H1 (cell line): ENCODE data around the gene CACNB4. TPM values are rescaled to one million over a fixed set of nuclear protein-coding genes. Genes with fewer than 3 reads are reported as not detected.

ENCODE experiments used
- CTCF ChIA-PET: fragments of 300-600 bp; sonication (Branson Sonifier 250); formaldehyde crosslinking; loops from one replicate; lab custom pipeline; 2021; ENCODE audit not compliant: partially characterized antibody; lab: Charles Lee
- POLR2A ChIA-PET: fragments of 300-600 bp; sonication (Branson Sonifier 250); formaldehyde crosslinking; loops from one replicate; lab custom pipeline; 2021; ENCODE audit warnings: inconsistent platforms; ENCODE audit not compliant: partially characterized antibody; lab: Charles Lee
- DNase-seq, 2 experiments: peaks; one replicate each; pipeline versions ENCODE4 v3.0.0 to v3.0.0-alpha.2; 2010 to 2022; ENCODE audit warnings: low spot score in 2 of 2, low read depth in 1 of 2, mixed read lengths in 1 of 2
- FAIRE-seq: peaks from 2 replicates; lab custom pipeline; 2011; peaks lifted over from hg19 to GRCh38; lab: Jason Lieb, UNC
- H2AFZ ChIP-seq: 2 replicates; pipeline ENCODE4 v1.8.1; 2012; ENCODE audit warnings: low read length, inconsistent platforms
- H2AK5ac ChIP-seq: 2 replicates; pipeline ENCODE4 v1.6.1; 2013; ENCODE audit warnings: low read depth, low read length
- H2BK120ac ChIP-seq: replicated peaks from 2 replicates; pipeline ENCODE3; 2013; ENCODE audit warnings: low read depth, low read length, inconsistent platforms
- H2BK12ac ChIP-seq: 2 replicates; pipeline ENCODE4 v1.6.1; 2013; ENCODE audit warnings: low read depth, low read length
- H2BK15ac ChIP-seq: 2 replicates; pipeline ENCODE4 v1.6.1; 2013; ENCODE audit warnings: low read length
- H2BK20ac ChIP-seq: 2 replicates; pipeline ENCODE4 v1.6.1; 2013; ENCODE audit warnings: low read length
- H2BK5ac ChIP-seq: 2 replicates; pipeline ENCODE4 v1.6.1; 2013; ENCODE audit warnings: low read depth, low read length
- H3K14ac ChIP-seq: 2 replicates; pipeline ENCODE4 v1.6.1; 2013; ENCODE audit warnings: inconsistent platforms; ENCODE audit not compliant: insufficient read length
- H3K18ac ChIP-seq: 2 replicates; pipeline ENCODE4 v1.6.1; 2013; ENCODE audit warnings: low read length; ENCODE audit errors: extremely low read depth
- H3K23ac ChIP-seq: 2 replicates; pipeline ENCODE4 v1.6.1; 2013; ENCODE audit warnings: inconsistent platforms; ENCODE audit not compliant: insufficient read length
- H3K23me2 ChIP-seq: 2 replicates; pipeline ENCODE4 v1.6.1; 2013; ENCODE audit warnings: low read depth, low read length
- H3K27ac ChIP-seq: 2 replicates; pipeline ENCODE4 v1.6.1; 2011; ENCODE audit warnings: low read depth, low read length, inconsistent platforms
- H3K27me3 ChIP-seq, 4 experiments: replicated peaks in 1 of 4; 1 replicate in 1 of 4; 2 replicates in 3 of 4; pipeline versions ENCODE4 v1.6.1 to v1.8.1; 2011 to 2013; ENCODE audit warnings: low read length in 3 of 4, mild to moderate bottlenecking in 3 of 4, inconsistent platforms in 2 of 4, mixed read lengths in 2 of 4, moderate library complexity in 1 of 4; ENCODE audit not compliant: control insufficient read depth in 3 of 4, insufficient read depth in 3 of 4; ENCODE audit errors: extremely low read depth in 1 of 4
- H3K36me3 ChIP-seq, 4 experiments: 2 replicates each; pipeline versions ENCODE4 v1.6.1 to v1.8.1; 2011 to 2013; ENCODE audit warnings: mild to moderate bottlenecking in 4 of 4, low read length in 3 of 4, moderate library complexity in 2 of 4, control low read depth in 1 of 4, inconsistent platforms in 1 of 4; ENCODE audit not compliant: insufficient read depth in 4 of 4, control insufficient read depth in 2 of 4
- H3K4ac ChIP-seq: replicated peaks from 2 replicates; pipeline ENCODE3; 2013; ENCODE audit warnings: low read length, low read depth, mixed read lengths, inconsistent platforms; ENCODE audit not compliant: insufficient read length
- H3K4me1 ChIP-seq, 4 experiments: replicated peaks in 1 of 4; 1 replicate in 1 of 4; 2 replicates in 3 of 4; pipeline versions ENCODE4 v1.6.1 to v1.8.1; 2011 to 2013; ENCODE audit warnings: low read length in 3 of 4, inconsistent platforms in 2 of 4, mixed read lengths in 1 of 4; ENCODE audit not compliant: insufficient read depth in 4 of 4, control insufficient read depth in 3 of 4
- H3K4me2 ChIP-seq, 2 experiments: 2 replicates each; pipeline versions ENCODE4 v1.6.1 to v1.8.1; 2011 to 2013; ENCODE audit warnings: low read depth in 2 of 2, low read length in 2 of 2, control low read depth in 1 of 2, inconsistent platforms in 1 of 2, mild to moderate bottlenecking in 1 of 2; ENCODE audit not compliant: insufficient read depth in 1 of 2
- H3K4me3 ChIP-seq, 4 experiments: fragments of 200-600, 300-600 bp in 1 of 4; sonication (generic), shearing (Covaris generic), sonication (Bioruptor Twin) in 1 of 4; 2 replicates each; pipeline versions ENCODE4 v1.5.1 to v1.8.1; 2011 to 2016; ENCODE audit warnings: low read length in 4 of 4, low read depth in 3 of 4, control low read depth in 2 of 4, inconsistent platforms in 2 of 4, mild to moderate bottlenecking in 2 of 4, mixed read lengths in 1 of 4, moderate library complexity in 1 of 4; ENCODE audit not compliant: insufficient read depth in 2 of 4; ENCODE audit errors: extremely low read depth in 1 of 4
- H3K56ac ChIP-seq: replicated peaks from 2 replicates; pipeline ENCODE3; 2013; ENCODE audit warnings: low read depth, mild to moderate bottlenecking, mixed read lengths, low read length, inconsistent platforms; ENCODE audit not compliant: insufficient read length
- H3K79me1 ChIP-seq: 2 replicates; pipeline ENCODE4 v1.6.1; 2013; ENCODE audit warnings: low read depth, low read length, control low read depth
- H3K79me2 ChIP-seq, 2 experiments: 2 replicates each; pipeline versions ENCODE4 v1.6.1 to v1.8.1; 2012 to 2013; ENCODE audit warnings: low read length in 2 of 2, mild to moderate bottlenecking in 2 of 2, inconsistent platforms in 1 of 2; ENCODE audit not compliant: insufficient read depth in 2 of 2, control insufficient read depth in 1 of 2
- H3K9ac ChIP-seq, 4 experiments: replicated peaks in 1 of 4; 1 replicate in 1 of 4; 2 replicates in 3 of 4; pipeline versions ENCODE4 v1.6.1 to v1.8.1; 2011 to 2013; ENCODE audit warnings: low read depth in 3 of 4, low read length in 3 of 4, control low read depth in 2 of 4, mild to moderate bottlenecking in 2 of 4, moderate library complexity in 2 of 4, inconsistent platforms in 1 of 4; ENCODE audit errors: extremely low read depth in 1 of 4
- H3K9me3 ChIP-seq, 2 experiments: 2 replicates each; pipeline versions ENCODE4 v1.6.1 to v1.8.1; 2012 to 2013; ENCODE audit warnings: mild to moderate bottlenecking in 2 of 2, moderate library complexity in 2 of 2, control low read depth in 1 of 2, inconsistent platforms in 1 of 2, low read depth in 1 of 2, low read length in 1 of 2, mixed read lengths in 1 of 2; ENCODE audit not compliant: insufficient read depth in 2 of 2
- H4K20me1 ChIP-seq, 2 experiments: replicated peaks in 1 of 2; 2 replicates each; pipeline versions ENCODE3 to v1.8.1; 2011 to 2013; ENCODE audit warnings: inconsistent platforms in 2 of 2, low read length in 2 of 2, mild to moderate bottlenecking in 1 of 2; ENCODE audit not compliant: insufficient read depth in 2 of 2, control insufficient read depth in 1 of 2
- H4K5ac ChIP-seq: 2 replicates; pipeline ENCODE4 v1.6.1; 2013; ENCODE audit warnings: low read length, low read depth, mixed read lengths, inconsistent platforms; ENCODE audit not compliant: insufficient read length
- H4K8ac ChIP-seq: 2 replicates; pipeline ENCODE4 v1.8.0; 2013; ENCODE audit warnings: mild to moderate bottlenecking, moderate library complexity, low read length, inconsistent platforms; ENCODE audit not compliant: insufficient read depth; ENCODE audit errors: extremely low read depth
- H4K91ac ChIP-seq: replicated peaks from 2 replicates; pipeline ENCODE3; 2013; ENCODE audit warnings: low read length, mixed read lengths, inconsistent platforms; ENCODE audit not compliant: insufficient read length
- BCL11A ChIP-seq, 2 experiments: IDR thresholded peaks; one replicate each; pipeline ENCODE4 v1.6.1; 2011; ENCODE audit warnings: low read depth in 2 of 2, low read length in 2 of 2, mild to moderate bottlenecking in 2 of 2
- CBX8 ChIP-seq: fragments of 300-800, 300-1000 bp; sonication (generic); IDR thresholded peaks from 2 replicates; pipeline ENCODE4 v1.7.1; 2016; ENCODE audit warnings: low read depth, low read length, borderline replicate concordance
- EGR1 ChIP-seq: IDR thresholded peaks from 2 replicates; pipeline ENCODE4 v1.6.1; 2011; ENCODE audit warnings: low read depth, low read length, borderline replicate concordance
- EZH2 ChIP-seq: fragments of 200-600 bp; sonication (generic); IDR thresholded peaks from 2 replicates; pipeline ENCODE4 v1.7.1; 2012; ENCODE audit warnings: low read depth, mild to moderate bottlenecking, moderate library complexity, low read length, inconsistent platforms; ENCODE audit not compliant: severe bottlenecking
- GTF2F1 ChIP-seq: IDR thresholded peaks from 2 replicates; pipeline ENCODE4 v1.6.1; 2012; ENCODE audit warnings: low read depth, low read length, improper control_type of control experiment, borderline replicate concordance
- HDAC2 ChIP-seq, 2 experiments: fragments of 300-600 bp in 1 of 2; sonication (generic) in 1 of 2; IDR thresholded peaks; 2 replicates each; pipeline ENCODE4 v1.6.1; 2011 to 2012; ENCODE audit warnings: low read depth in 2 of 2, low read length in 2 of 2, mild to moderate bottlenecking in 2 of 2, moderate library complexity in 2 of 2, borderline replicate concordance in 1 of 2, inconsistent platforms in 1 of 2
- KDM1A ChIP-seq: fragments of 200-600, 300-600 bp; sonication (generic); IDR thresholded peaks from 2 replicates; pipeline ENCODE4 v1.7.1; 2016; ENCODE audit warnings: mild to moderate bottlenecking, low read length, borderline replicate concordance
- KDM5A ChIP-seq: fragments of 200-600 bp; IDR thresholded peaks from 2 replicates; pipeline ENCODE4 v1.7.1; 2012; ENCODE audit warnings: mild to moderate bottlenecking, low read length, inconsistent platforms, mixed read lengths
- NRF1 ChIP-seq: IDR thresholded peaks from 2 replicates; pipeline ENCODE4 v1.6.1; 2011; ENCODE audit warnings: mild to moderate bottlenecking, low read depth, low read length, improper control_type of control experiment
- POLR2A ChIP-seq, 2 experiments: IDR thresholded peaks; 1 replicate in 1 of 2; 2 replicates in 1 of 2; pipeline ENCODE4 v1.6.1; 2011; ENCODE audit warnings: low read depth in 2 of 2, low read length in 2 of 2, mild to moderate bottlenecking in 2 of 2; ENCODE audit errors: control extremely low read depth in 1 of 2
- POU5F1 ChIP-seq: IDR thresholded peaks from 2 replicates; pipeline ENCODE4 v1.6.1; 2011; ENCODE audit warnings: low read depth, mild to moderate bottlenecking, low read length, moderate library complexity
- RNF2 ChIP-seq: fragments of 200-900, 300-1000 bp; sonication (generic); IDR thresholded peaks from 2 replicates; pipeline ENCODE4 v1.7.1; 2016; ENCODE audit warnings: borderline replicate concordance, low read depth, mild to moderate bottlenecking, antibody characterized with exemption, low read length; ENCODE audit not compliant: poor library complexity, severe bottlenecking; ENCODE audit errors: missing control alignments
- TCF12 ChIP-seq: IDR thresholded peaks from 2 replicates; pipeline ENCODE4 v1.6.1; 2011; ENCODE audit warnings: low read depth, mild to moderate bottlenecking, low read length
- YY1 ChIP-seq: IDR thresholded peaks from 2 replicates; pipeline ENCODE4 v1.6.1; 2011; ENCODE audit warnings: low read depth, mild to moderate bottlenecking, low read length
- WGBS, 2 experiments: shearing (Covaris generic) in 1 of 2; methylation state at CpG; one replicate each; pipeline versions ENCODE4 v1.1.6 to v1.1.7; 2013 to 2015; ENCODE audit warnings: low lambda C conversion rate in 2 of 2, mixed read lengths in 2 of 2, inconsistent platforms in 1 of 2, low coverage in 1 of 2, missing lambda C conversion rate in 1 of 2; ENCODE audit not compliant: insufficient replicate concordance in 2 of 2, insufficient coverage in 1 of 2, insufficient read length in 1 of 2; ENCODE audit errors: extremely low coverage in 1 of 2, missing lambda C conversion rate in 1 of 2; 5-methylcytosine and 5-hydroxymethylcytosine counted together
- polyA plus RNA-seq, 7 experiments: library from polyadenylated mRNA; depleted of rRNA in 3 of 7; stranded (reverse) in 5 of 7; unstranded in 2 of 7; fragments of >200 nt in 5 of 7; fragments of 200-250 nt in 2 of 7; gene quantifications; 1 replicate in 5 of 7; 2 replicates in 1 of 7; 4 replicates in 1 of 7; pipeline versions ENCODE4 v1.2.1 to v1.2.3, GENCODE V29; 2011 to 2013; ENCODE audit warnings: missing spikeins in 2 of 7, mixed read lengths in 2 of 7
- total RNA-seq: library from RNA; stranded (reverse); fragmentation: NEBNext Ultra II Directional; extraction: Animal tissue kit (Norgen Biotek cat#: 25700); gene quantifications from 2 replicates; pipeline ENCODE4 v1.2.1, GENCODE V29; 2021
- TF ChIP-seq, protein P1 (sequence below): IDR thresholded peaks from 2 replicates; pipeline ENCODE4 v1.6.1; 2012; ENCODE audit warnings: inconsistent platforms

The CACNB4 gene
- total and polyA plus RNA-seq, 2 of the 8 experiments (the other 6 are each of a cell fraction or from before 2014, with no cell fraction given) = 2.0 to 4.0 TPM

DNA sequence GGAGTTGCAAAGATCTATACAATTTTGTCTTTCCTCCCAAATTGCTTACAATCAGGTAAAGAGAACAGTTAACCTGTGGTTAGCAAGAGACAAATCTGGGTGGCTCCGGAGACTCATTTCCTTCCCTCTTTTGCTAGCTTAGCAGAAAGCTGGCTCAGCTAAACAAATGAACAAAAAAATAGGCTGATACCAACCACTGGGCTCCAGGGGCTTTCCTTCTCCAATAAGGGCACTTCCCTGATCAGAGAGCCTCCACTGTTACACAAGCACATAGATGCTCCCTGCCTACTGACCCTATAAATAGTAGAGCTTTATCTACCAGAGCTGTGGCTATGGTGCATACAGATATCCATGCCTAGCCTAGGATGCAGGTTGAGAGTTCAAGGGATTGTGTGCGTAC is 180.5 kb downstream of the CACNB4 start:
- Histone ChIP-seq H3K27ac (no peak overlapping the region), H2BK120ac (no peak overlapping the region), H2AK5ac (no peak overlapping the region), H2BK12ac (no peak overlapping the region), H2BK20ac (no peak overlapping the region), H3K27me3 (no peaks in the 10 kb centered on the region), H4K91ac (no peak overlapping the region), H3K14ac (no peak overlapping the region), H3K56ac (no peak overlapping the region), H3K4me1 (no peaks in the 10 kb centered on the region; a peak in 1 of 7 replicates), H3K9me3 (no peaks in the 10 kb centered on the region), H3K36me3 (no peaks in the 10 kb centered on the region), H2BK15ac (no peak overlapping the region), H2BK5ac (no peak overlapping the region), H4K20me1 (no peaks in the 10 kb centered on the region), H4K8ac (no peak overlapping the region), H3K79me1 (no peaks in the 10 kb centered on the region), H3K9ac (no peak overlapping the region), H3K4ac (no peak overlapping the region), H3K4me2 (no peak overlapping the region), H3K23me2 (no peaks in the 10 kb centered on the region), H3K23ac (no peak overlapping the region), H3K4me3 (no peak overlapping the region), H2AFZ (no peak overlapping the region), H4K5ac (no peak overlapping the region), H3K79me2 (no peaks in the 10 kb centered on the region), H3K18ac (no peak overlapping the region)
- WGBS, 2 experiments = 79% methylated on average over 2 of the region's 2 CpGs; no CpG with 5 or more reads in 1 of the 2 experiments
- no peak for DNase-seq
- CTCF ChIA-PET = no interaction called here
- FAIRE-seq = no peak
- POLR2A ChIA-PET = no interaction called here
- TF ChIP-seq, protein P1, sequence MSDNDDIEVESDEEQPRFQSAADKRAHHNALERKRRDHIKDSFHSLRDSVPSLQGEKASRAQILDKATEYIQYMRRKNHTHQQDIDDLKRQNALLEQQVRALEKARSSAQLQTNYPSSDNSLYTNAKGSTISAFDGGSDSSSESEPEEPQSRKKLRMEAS = no peak
- TF ChIP-seq CBX8 (no peak), GTF2F1 (no peak), KDM5A (no peak), YY1 (no peak), KDM1A (no peak), TCF12 (no peak), BCL11A (IDR thresholded peaks at IDR 0.05; ENCODE audit: low read depth in 2 of 2, low read length in 2 of 2) (no peak), EZH2 (no peak), POLR2A (IDR thresholded peaks at IDR 0.05; ENCODE audit: control extremely low read depth in 1 of 2, low read depth in 2 of 2, low read length in 2 of 2) (no peak), POU5F1 (no peak), NRF1 (no peak), HDAC2 (IDR thresholded peaks at IDR 0.05; ENCODE audit: borderline replicate concordance in 1 of 2, low read depth in 2 of 2, low read length in 2 of 2) (no peak), EGR1 (no peak), RNF2 (no peak)
